Cardiac muscle cell (in vitro differentiated cells and primary cell): ENCODE measurements around the gene SGCA. TPM values are rescaled to one million over a fixed set of nuclear protein-coding genes. Genes with fewer than 3 reads are reported as not detected.
A peak's percentile ranks its signal among the peaks of the same experiment; 100 is the strongest.

ENCODE experiments used
- DNase-seq, 2 donors: peaks; one replicate each; pipeline versions ENCODE4 v3.0.0 to v3.0.0-alpha.2; 2010 to 2017; ENCODE audit warnings: low read depth in 1 of 2, low spot score in 1 of 2
- H3K27ac ChIP-seq: fragments of 200-600 bp; sonication (generic); 2 replicates; pipeline ENCODE4 v1.5.1; 2016
- H3K27me3 ChIP-seq: fragments of 200-600 bp; sonication (generic); 2 replicates; pipeline ENCODE4 v1.6.0; 2016; ENCODE audit warnings: control low read depth
- H3K36me3 ChIP-seq: fragments of 200-600 bp; sonication (generic); 2 replicates; pipeline ENCODE4 v1.5.1; 2016; ENCODE audit warnings: control low read depth
- H3K4me1 ChIP-seq: fragments of 200-600 bp; sonication (generic); 2 replicates; pipeline ENCODE4 v1.8.1; 2017; ENCODE audit warnings: low read depth, mild to moderate bottlenecking, mixed run types
- H3K4me3 ChIP-seq: fragments of 200-600 bp; sonication (generic); 2 replicates; pipeline ENCODE4 v1.5.1; 2016; ENCODE audit warnings: mild to moderate bottlenecking
- H3K9me3 ChIP-seq: fragments of 200-600 bp; sonication (generic); 2 replicates; pipeline ENCODE4 v1.5.1; 2017; ENCODE audit warnings: low read depth, mild to moderate bottlenecking, control low read depth
- CTCF ChIP-seq: IDR thresholded peaks from 2 replicates; pipeline ENCODE4 v1.5.1; 2012; ENCODE audit warnings: low read depth, mild to moderate bottlenecking, low read length
- polyA plus RNA-seq: library from polyadenylated mRNA; unstranded; fragments of >200 nt; fragmentation: Nextera tagmentation; extraction: Ambion mirVana; gene quantifications from 2 replicates; pipeline ENCODE4 v1.2.1, GENCODE V29; 2016
- total RNA-seq: library from RNA; depleted of rRNA; stranded (reverse); fragments of >200 nt; gene quantifications from 2 replicates; pipeline ENCODE4 v1.2.3, GENCODE V29; 2016

SGCA gene
- total and polyA plus RNA-seq, 2 experiments from 2014 or later = 63.3 to 69.9 TPM

- H3K4me1 ChIP-seq = peaks cover 12% of the 10 kb centered on the region
- peak overlapping the region; percentile 56 for H3K27ac ChIP-seq
- H3K36me3 ChIP-seq = peaks cover 23% of the 10 kb centered on the region
- no peak overlapping the region for H3K4me3 ChIP-seq
- DNase-seq = no peak
- H3K27me3 ChIP-seq = peaks cover 24% of the 10 kb centered on the region
- TF ChIP-seq CTCF = no peak
- no peaks in the 10 kb centered on the region for H3K9me3 ChIP-seq
Measured at GRCh38 chr17:50133769-50134099, 32.1 kb upstream of the SGCA start.

DNA sequence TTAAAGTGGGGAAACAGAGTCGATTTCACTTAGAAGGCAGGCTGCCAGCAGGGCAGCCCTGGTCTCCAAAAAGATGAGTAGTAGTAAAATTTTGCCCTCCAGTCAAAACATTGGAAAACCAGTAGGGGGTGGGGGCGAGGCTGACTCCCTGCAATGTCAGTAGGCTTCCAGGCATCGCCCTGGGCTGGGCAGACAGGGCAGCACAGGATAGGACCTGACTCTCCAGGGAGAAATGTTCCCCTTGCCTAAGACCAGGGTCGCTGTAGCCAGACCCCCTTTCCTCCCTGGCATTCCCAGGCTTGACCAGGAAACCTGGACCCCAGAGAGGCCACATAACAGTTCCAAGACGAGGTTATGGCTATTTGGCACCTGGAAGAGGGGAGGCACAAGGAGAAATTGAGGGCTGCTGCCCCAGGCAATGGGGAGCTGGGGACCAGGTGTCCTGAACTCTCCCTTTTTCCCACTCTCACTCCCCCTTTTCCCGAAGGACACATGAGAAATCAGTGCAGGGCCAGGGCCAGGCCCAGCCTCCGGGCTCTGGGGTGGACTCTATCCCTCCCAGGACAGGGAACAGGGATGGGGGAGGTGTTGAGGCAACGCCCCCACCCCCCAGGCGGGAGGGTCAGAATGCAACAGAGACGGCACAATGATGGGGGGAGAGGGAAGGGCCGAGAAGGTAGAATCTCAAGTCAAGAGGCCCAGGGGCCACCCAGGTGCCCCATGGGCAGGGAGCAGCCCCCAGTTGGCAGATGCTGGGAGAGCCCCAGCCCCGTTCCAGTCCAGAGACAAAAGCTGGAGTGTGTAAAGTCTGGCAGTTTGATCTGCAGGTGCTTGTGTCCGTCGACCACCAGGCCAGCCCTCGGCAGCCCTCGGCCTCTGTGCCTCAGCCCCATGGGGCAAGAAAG lies 31.3 kb upstream of the SGCA start:
- H3K27ac ChIP-seq = no peak overlapping the region
- no peak for TF ChIP-seq CTCF
- H3K4me3 ChIP-seq = no peak overlapping the region
- H3K36me3 ChIP-seq = peaks cover 30% of the 10 kb centered on the region
- no peak for DNase-seq
- peaks cover 18% of the 10 kb centered on the region for H3K27me3 ChIP-seq
- peaks cover 9% of the 10 kb centered on the region for H3K4me1 ChIP-seq
- no peaks in the 10 kb centered on the region for H3K9me3 ChIP-seq

- TF ChIP-seq CTCF = no peak
- Histone ChIP-seq H3K9me3 (no peaks in the 10 kb centered on the region), H3K36me3 (peaks cover 41% of the 10 kb centered on the region), H3K27me3 (peaks cover 7% of the 10 kb centered on the region), H3K4me3 (no peak overlapping the region), H3K4me1 (peaks cover 9% of the 10 kb centered on the region), H3K27ac (no peak overlapping the region)
- DNase-seq = no peak
Measured at GRCh38 chr17:50135316-50136095, 30.3 kb upstream of the SGCA start.

DNA sequence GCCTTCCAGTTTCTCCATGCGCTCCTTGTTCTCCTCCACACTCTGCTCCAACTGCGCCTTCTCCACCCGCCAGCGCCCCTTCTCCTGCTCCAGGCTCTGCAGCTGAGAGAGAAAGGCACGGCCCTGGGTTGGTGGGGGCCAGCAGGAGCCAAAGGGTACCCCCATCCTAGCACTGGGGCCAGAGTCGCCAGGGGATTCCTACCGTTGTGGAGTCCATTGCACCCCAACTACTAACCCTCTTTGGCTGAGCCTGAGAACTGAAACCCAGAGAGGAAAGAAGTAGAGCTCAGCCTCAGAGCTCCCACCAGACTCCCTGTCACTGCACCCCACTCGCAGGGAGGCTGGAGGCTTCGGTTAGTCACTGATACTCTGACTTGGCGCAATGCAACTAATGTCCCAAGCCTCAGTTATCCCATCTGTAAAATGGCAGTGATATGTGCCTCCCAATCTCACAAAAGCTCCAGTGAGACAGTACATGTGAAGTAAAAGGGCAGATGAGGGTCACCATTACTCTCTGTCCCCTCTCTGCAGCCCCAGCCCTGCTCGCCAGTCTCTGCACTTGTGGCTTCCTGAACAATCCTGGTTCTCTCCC lies 29.6 kb upstream of the SGCA start:
- no peak overlapping the region for H3K4me3 ChIP-seq
- DNase-seq = no peak
- no peak overlapping the region for H3K27ac ChIP-seq
- H3K27me3 ChIP-seq = peaks cover under 1% of the 10 kb centered on the region
- peaks cover 9% of the 10 kb centered on the region for H3K4me1 ChIP-seq
- H3K9me3 ChIP-seq = no peaks in the 10 kb centered on the region
- H3K36me3 ChIP-seq = peaks cover 41% of the 10 kb centered on the region
- no peak for TF ChIP-seq CTCF

- no peak for TF ChIP-seq CTCF
Measured at GRCh38 chr17:50137042-50137441, 28.8 kb upstream of the SGCA start.

More at GRCh38 chr17:50137042-50137441, 28.8 kb upstream of the SGCA start:
- H3K4me3 ChIP-seq = no peak overlapping the region
- H3K36me3 ChIP-seq = peaks cover 41% of the 10 kb centered on the region
- H3K27me3 ChIP-seq = no peaks in the 10 kb centered on the region
- no peak for DNase-seq
- H3K9me3 ChIP-seq = no peaks in the 10 kb centered on the region
- peaks cover 9% of the 10 kb centered on the region for H3K4me1 ChIP-seq
- no peak overlapping the region for H3K27ac ChIP-seq
